Neuronal stem cell (in vitro differentiated cells): Measurements from ENCODE around the gene TOP3A.

Experiments used
- DNase-seq: peaks from one replicate; pipeline ENCODE4 v3.0.0-alpha.2; 2013; ENCODE audit warnings: low spot score
- H2AFZ ChIP-seq: one replicate; pipeline ENCODE4 v1.6.1; 2013; ENCODE audit warnings: mild to moderate bottlenecking, low read length, inconsistent platforms
- H2AK5ac ChIP-seq: 2 replicates; pipeline ENCODE4 v1.6.1; 2013; ENCODE audit warnings: low read depth, mild to moderate bottlenecking, inconsistent platforms, low read length, moderate library complexity, mixed read lengths
- H2BK120ac ChIP-seq: 2 replicates; pipeline ENCODE4 v1.6.1; 2013; ENCODE audit warnings: low read depth, mild to moderate bottlenecking, inconsistent platforms, low read length, moderate library complexity, mixed read lengths
- H2BK12ac ChIP-seq: one replicate; pipeline ENCODE4 v1.6.1; 2013; ENCODE audit warnings: low read length, inconsistent platforms
- H2BK15ac ChIP-seq: 2 replicates; pipeline ENCODE4 v1.6.1; 2013; ENCODE audit warnings: mild to moderate bottlenecking, low read length, inconsistent platforms, mixed read lengths
- H2BK5ac ChIP-seq: one replicate; pipeline ENCODE4 v1.6.1; 2013; ENCODE audit warnings: inconsistent platforms, mild to moderate bottlenecking, low read length, moderate library complexity
- H3K14ac ChIP-seq: one replicate; pipeline ENCODE4 v1.6.1; 2013; ENCODE audit warnings: low read length, inconsistent platforms
- H3K18ac ChIP-seq: 2 replicates; pipeline ENCODE4 v1.6.1; 2013; ENCODE audit warnings: low read length, inconsistent platforms
- H3K23ac ChIP-seq: 2 replicates; pipeline ENCODE4 v1.6.1; 2013; ENCODE audit warnings: low read depth, mild to moderate bottlenecking, mixed read lengths, low read length, inconsistent platforms; ENCODE audit not compliant: poor library complexity
- H3K27ac ChIP-seq: replicated peaks from 3 replicates; pipeline ENCODE4 v1.5.1; 2013; ENCODE audit warnings: low read length, inconsistent platforms
- H3K27me3 ChIP-seq, 3 experiments: 2 replicates each; pipeline ENCODE4 v1.6.1; 2013; ENCODE audit warnings: low read length in 3 of 3, mild to moderate bottlenecking in 2 of 3, inconsistent platforms in 1 of 3, low read depth in 1 of 3, mixed read lengths in 1 of 3, moderate library complexity in 1 of 3; ENCODE audit not compliant: control insufficient read depth in 3 of 3, insufficient read depth in 3 of 3
- H3K36me3 ChIP-seq, 2 donors: replicated peaks in 1 of 2; 2 replicates each; pipeline ENCODE4 v1.6.1; 2013; ENCODE audit warnings: low read length in 2 of 2; ENCODE audit not compliant: control insufficient read depth in 2 of 2, insufficient read depth in 2 of 2
- H3K4ac ChIP-seq: 2 replicates; pipeline ENCODE4 v1.6.1; 2013; ENCODE audit warnings: inconsistent platforms, mild to moderate bottlenecking, low read length, moderate library complexity
- H3K4me1 ChIP-seq, 2 donors: 1 replicate in 1 of 2; 2 replicates in 1 of 2; pipeline ENCODE4 v1.6.1; 2013; ENCODE audit warnings: low read length in 2 of 2, low read depth in 1 of 2; ENCODE audit not compliant: control insufficient read depth in 2 of 2, insufficient read depth in 1 of 2
- H3K4me2 ChIP-seq: one replicate; pipeline ENCODE4 v1.6.1; 2013; ENCODE audit warnings: mild to moderate bottlenecking, low read length, inconsistent platforms; ENCODE audit not compliant: insufficient read depth, poor library complexity, severe bottlenecking
- H3K4me3 ChIP-seq, 2 donors: 2 replicates each; pipeline ENCODE4 v1.5.1; 2013; ENCODE audit warnings: low read length in 2 of 2, mild to moderate bottlenecking in 2 of 2, inconsistent platforms in 1 of 2, moderate library complexity in 1 of 2
- H3K79me1 ChIP-seq: one replicate; pipeline ENCODE4 v1.6.1; 2013; ENCODE audit warnings: low read depth, mild to moderate bottlenecking, inconsistent platforms, low read length, moderate library complexity
- H3K9ac ChIP-seq: one replicate; pipeline ENCODE4 v1.6.1; 2013; ENCODE audit warnings: mild to moderate bottlenecking, low read depth, low read length, inconsistent platforms; ENCODE audit not compliant: poor library complexity
- H3K9me3 ChIP-seq, 2 donors: replicated peaks in 1 of 2; 2 replicates each; pipeline versions ENCODE3 to v1.6.1; 2013; ENCODE audit warnings: low read length in 2 of 2, mild to moderate bottlenecking in 2 of 2, inconsistent platforms in 1 of 2, low read depth in 1 of 2, mixed read lengths in 1 of 2, moderate library complexity in 1 of 2; ENCODE audit not compliant: control insufficient read depth in 2 of 2, insufficient read depth in 1 of 2
- H4K8ac ChIP-seq: one replicate; pipeline ENCODE4 v1.6.1; 2013; ENCODE audit warnings: low read depth, mild to moderate bottlenecking, inconsistent platforms, low read length, moderate library complexity
- H4K91ac ChIP-seq: one replicate; pipeline ENCODE4 v1.6.1; 2013; ENCODE audit warnings: low read length, low read depth, mild to moderate bottlenecking, inconsistent platforms; ENCODE audit not compliant: poor library complexity
- WGBS, 2 donors: extraction: QIAGEN DNeasy Blood & Tissue Kit; methylation state at CpG; one replicate each; pipeline ENCODE4 v1.1.7; 2013; ENCODE audit warnings: missing lambda C conversion rate in 2 of 2, mixed read lengths in 1 of 2; ENCODE audit not compliant: insufficient read length in 2 of 2, insufficient replicate concordance in 1 of 2; ENCODE audit errors: extremely low coverage in 2 of 2; 5-methylcytosine and 5-hydroxymethylcytosine counted together

Gene TOP3A

GRCh38 chr17:18315961-18316360 lies 1.2 kb upstream of the TOP3A start:
- Histone ChIP-seq H2AFZ (peak overlapping the region; percentile 93), H3K36me3 (peaks cover 23 to 72% of the 10 kb centered on the region in 2 donors), H3K79me1 (peaks cover 13% of the 10 kb centered on the region), H3K9me3 (no peaks in the 10 kb centered on the region), H2AK5ac (no peak overlapping the region), H3K27ac (no peak overlapping the region), H3K4ac (no peak overlapping the region), H4K91ac (no peak overlapping the region), H3K27me3 (no peaks in the 10 kb centered on the region), H2BK120ac (no peak overlapping the region), H2BK15ac (no peak overlapping the region), H3K9ac (no peak overlapping the region), H3K4me1 (peaks cover 12 to 20% of the 10 kb centered on the region in 2 donors), H3K18ac (no peak overlapping the region), H3K23ac (no peak overlapping the region), H3K4me3 (peak overlapping the region; percentile 90 to 94), H2BK12ac (no peak overlapping the region), H3K14ac (no peak overlapping the region), H3K4me2 (peak overlapping the region; percentile 86), H4K8ac (no peak overlapping the region), H2BK5ac (no peak overlapping the region)
- no peak for DNase-seq
- no CpG with 5 or more reads among the region's 11 CpGs for WGBS, 2 donors

GRCh38 chr17:18315562-18315922 lies 748 bp upstream of the TOP3A start:
- Histone ChIP-seq H3K9me3 (peaks cover 0 to 2% of the 10 kb centered on the region in 2 donors), H2BK12ac (no peak overlapping the region), H3K79me1 (peaks cover 13% of the 10 kb centered on the region), H4K91ac (no peak overlapping the region), H3K23ac (no peak overlapping the region), H2AFZ (peak overlapping the region; percentile 93), H3K18ac (no peak overlapping the region), H4K8ac (no peak overlapping the region), H3K4me1 (peaks cover 12 to 20% of the 10 kb centered on the region in 2 donors), H2BK5ac (peak overlapping the region; percentile 91), H3K27ac (peak overlapping the region; percentile 92), H2AK5ac (no peak overlapping the region), H3K4me3 (peak overlapping the region; percentile 90 to 94), H3K4me2 (peak overlapping the region; percentile 86), H3K27me3 (no peaks in the 10 kb centered on the region), H2BK15ac (no peak overlapping the region), H3K4ac (no peak overlapping the region), H3K14ac (no peak overlapping the region), H3K9ac (peak overlapping the region; percentile 85), H3K36me3 (peaks cover 23 to 71% of the 10 kb centered on the region in 2 donors), H2BK120ac (no peak overlapping the region)
- WGBS, 2 donors, result no CpG with 5 or more reads among the region's 18 CpGs
- DNase-seq, result no peak

- Histone ChIP-seq H2BK120ac (peak overlapping the region; percentile 88), H4K91ac (no peak overlapping the region), H3K23ac (peak overlapping the region; percentile 86), H3K9me3 (peaks cover 0 to 5% of the 10 kb centered on the region in 2 donors), H3K4me2 (peak overlapping the region; percentile 90), H3K14ac (peak overlapping the region; percentile 85), H3K4ac (no peak overlapping the region), H3K36me3 (peaks cover 26 to 72% of the 10 kb centered on the region in 2 donors), H3K4me1 (peaks cover 12 to 20% of the 10 kb centered on the region in 2 donors), H2BK12ac (no peak overlapping the region), H3K27me3 (no peaks in the 10 kb centered on the region), H3K79me1 (peaks cover 13% of the 10 kb centered on the region), H3K4me3 (peak overlapping the region; percentile 90 to 94), H2AK5ac (peak overlapping the region; percentile 32), H2BK15ac (no peak overlapping the region), H2BK5ac (peak overlapping the region; percentile 91), H2AFZ (peak overlapping the region; percentile 93), H3K9ac (peak overlapping the region; percentile 98), H3K18ac (peak overlapping the region; percentile 93), H3K27ac (peak overlapping the region; percentile 92), H4K8ac (no peak overlapping the region)
- DNase-seq, result peak; percentile 23
- no CpG with 5 or more reads among the region's 39 CpGs for whole genome bisulfite sequencing, 2 donors
These were observed 599 bp downstream of the TOP3A start for GRCh38 chr17:18314059-18314730.

- H2AK5ac ChIP-seq, result no peak overlapping the region
- no peak overlapping the region for H4K91ac ChIP-seq
- H2BK120ac ChIP-seq, result no peak overlapping the region
- DNase-seq, result no peak
- no peak overlapping the region for H3K27ac ChIP-seq
- no peak overlapping the region for H2BK5ac ChIP-seq
- no peak overlapping the region for H2BK12ac ChIP-seq
- H3K9me3 ChIP-seq, result peaks cover 0 to 5% of the 10 kb centered on the region in 2 donors
- H3K27me3 ChIP-seq, result no peaks in the 10 kb centered on the region
- no peak overlapping the region for H3K18ac ChIP-seq
- no peak overlapping the region for H3K4ac ChIP-seq
- H4K8ac ChIP-seq, result no peak overlapping the region
- H3K4me2 ChIP-seq, result no peak overlapping the region
- peaks cover 7% of the 10 kb centered on the region in 2 donors for H3K4me1 ChIP-seq
- peaks cover 4% of the 10 kb centered on the region for H3K79me1 ChIP-seq
- no peak overlapping the region for H3K14ac ChIP-seq
- no peak overlapping the region for H2AFZ ChIP-seq
- H2BK15ac ChIP-seq, result no peak overlapping the region
- H3K4me3 ChIP-seq, result no peak overlapping the region
- H3K9ac ChIP-seq, result no peak overlapping the region
- no peak overlapping the region for H3K23ac ChIP-seq
- WGBS, 2 donors, result no CpG with 5 or more reads among the region's 4 CpGs
- H3K36me3 ChIP-seq, result peaks cover 32 to 92% of the 10 kb centered on the region in 2 donors
These were observed 5.6 kb downstream of the TOP3A start for GRCh38 chr17:18309202-18309601.
